ENCODE data around the gene SLC22A23.

SLC22A23 gene

DNA sequence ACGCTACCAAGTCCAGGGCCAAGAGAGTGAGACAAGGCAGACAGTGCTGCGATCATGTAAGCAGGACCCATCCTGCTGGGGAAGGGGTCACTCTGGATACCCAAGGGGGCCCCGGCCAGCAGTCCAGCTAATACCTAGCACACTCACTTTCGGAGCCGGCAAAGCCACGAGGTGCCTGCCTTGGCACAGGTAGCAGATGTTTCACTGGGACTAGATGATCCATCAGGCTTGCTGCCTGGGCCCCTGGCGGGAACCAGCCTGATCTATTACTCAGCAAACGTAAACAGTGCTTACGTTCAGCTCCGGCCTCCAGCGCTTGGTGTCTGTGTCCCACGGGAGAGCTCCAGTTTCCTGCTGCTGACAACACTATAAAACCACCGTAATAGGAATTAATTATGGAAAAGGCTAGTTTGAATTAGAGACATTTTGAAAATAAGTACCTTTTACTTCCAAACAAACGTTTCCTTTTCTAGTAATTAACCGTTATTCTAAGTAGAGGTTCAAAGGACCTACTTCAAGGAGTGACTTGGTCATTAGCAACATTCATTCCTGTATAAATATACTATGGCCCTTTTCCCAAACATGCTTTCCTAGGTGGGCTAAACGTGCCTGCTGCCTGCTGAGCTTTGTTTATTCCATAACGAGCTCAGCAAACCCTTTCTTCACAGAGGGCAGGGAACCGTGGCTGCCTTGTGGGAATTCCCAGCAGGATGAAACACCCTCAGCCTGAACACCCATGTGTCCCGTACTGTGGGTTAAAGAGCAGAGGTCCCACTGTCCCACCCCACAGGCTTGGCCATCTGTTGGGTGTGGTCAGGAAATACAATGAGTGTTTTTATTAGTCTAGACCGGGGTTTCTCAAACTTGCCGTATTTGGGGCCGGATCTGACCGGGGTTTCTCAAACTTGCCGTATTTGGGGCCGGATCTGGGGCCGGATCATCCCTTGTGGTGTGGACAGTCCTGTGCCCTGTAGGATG is 18.4 kb downstream of the SLC22A23 start:
- H4K20me1 ChIP-seq (ENCODE audit: control insufficient read depth, insufficient read depth, low read depth, low read length), result no peaks in the 10 kb centered on the region
- no peaks in the 10 kb centered on the region for H3K9me3 ChIP-seq (ENCODE audit: control insufficient read depth, insufficient read depth, low read length)
- no peak overlapping the region for H3K27ac ChIP-seq (ENCODE audit: low read depth, low read length)
- H3K79me2 ChIP-seq (ENCODE audit: control insufficient read depth, low read length), result no peaks in the 10 kb centered on the region
- H3K9me2 ChIP-seq (replicated peaks; ENCODE audit: control insufficient read depth, low read length), result no peaks in the 10 kb centered on the region
- no peak overlapping the region for H3K4me3 ChIP-seq (ENCODE audit: low read length)
- no peaks in the 10 kb centered on the region for H3K36me3 ChIP-seq (ENCODE audit: control insufficient read depth, low read length)
- no peaks in the 10 kb centered on the region for H3K4me1 ChIP-seq (ENCODE audit: control insufficient read depth, low read length)
- no peaks in the 10 kb centered on the region for H3F3A ChIP-seq (ENCODE audit: control insufficient read depth, insufficient read depth)
- TF ChIP-seq EZH2phosphoT487 (IDR thresholded peaks at IDR 0.05; ENCODE audit: borderline replicate concordance, low read length), result no peak
- no peak for TF ChIP-seq CTCF (IDR thresholded peaks at IDR 0.05; ENCODE audit: low read depth, low read length, poor library complexity, severe bottlenecking)
- H3K27me3 ChIP-seq (ENCODE audit: control insufficient read depth, low read length), result no peaks in the 10 kb centered on the region
- no peak overlapping the region for H3K4me2 ChIP-seq (ENCODE audit: low read length)

DNA sequence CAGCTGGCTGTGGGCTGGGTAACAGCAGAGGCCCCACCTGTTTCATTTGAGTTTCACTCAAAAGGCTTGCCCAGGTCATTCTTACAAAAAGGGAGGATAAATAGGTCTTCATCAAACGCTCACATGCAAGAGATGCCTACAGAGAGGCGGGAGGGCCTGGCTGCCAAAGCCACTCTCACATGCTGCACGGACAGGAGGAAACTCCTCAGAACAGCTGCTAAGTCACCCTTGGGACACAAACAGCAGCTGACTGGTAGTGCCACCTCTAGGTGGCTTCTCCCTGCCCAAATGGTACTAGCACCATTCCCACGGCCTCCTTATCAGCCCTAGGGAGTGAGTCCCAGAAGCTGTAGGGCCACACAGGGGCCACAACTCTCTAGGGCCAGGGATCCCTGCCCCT is 23.8 kb downstream of the SLC22A23 start:
- no peaks in the 10 kb centered on the region for H3K9me2 ChIP-seq (replicated peaks; ENCODE audit: control insufficient read depth, low read length)
- no peaks in the 10 kb centered on the region for H3K27me3 ChIP-seq (ENCODE audit: control insufficient read depth, low read length)
- no peaks in the 10 kb centered on the region for H3K36me3 ChIP-seq (ENCODE audit: control insufficient read depth, low read length)
- no peak overlapping the region for H3K4me2 ChIP-seq (ENCODE audit: low read length)
- no peak overlapping the region for H3K27ac ChIP-seq (ENCODE audit: low read depth, low read length)
- H4K20me1 ChIP-seq (ENCODE audit: control insufficient read depth, insufficient read depth, low read depth, low read length), result no peaks in the 10 kb centered on the region
- no peak overlapping the region for H3K4me3 ChIP-seq (ENCODE audit: low read length)
- H3K4me1 ChIP-seq (ENCODE audit: control insufficient read depth, low read length), result no peaks in the 10 kb centered on the region
- no peaks in the 10 kb centered on the region for H3K9me3 ChIP-seq (ENCODE audit: control insufficient read depth, insufficient read depth, low read length)
- no peaks in the 10 kb centered on the region for H3F3A ChIP-seq (ENCODE audit: control insufficient read depth, insufficient read depth)
- H3K79me2 ChIP-seq (ENCODE audit: control insufficient read depth, low read length), result no peaks in the 10 kb centered on the region
- TF ChIP-seq EZH2phosphoT487 (IDR thresholded peaks at IDR 0.05; ENCODE audit: borderline replicate concordance, low read length) (no peak), CTCF (IDR thresholded peaks at IDR 0.05; ENCODE audit: low read depth, low read length, poor library complexity, severe bottlenecking) (no peak)

GRCh38 chr6:3432416-3432815 is 24.4 kb downstream of the SLC22A23 start:
- H3K9me3 ChIP-seq (ENCODE audit: control insufficient read depth, insufficient read depth, low read length), result no peaks in the 10 kb centered on the region
- H3F3A ChIP-seq (ENCODE audit: control insufficient read depth, insufficient read depth), result no peaks in the 10 kb centered on the region
- no peak overlapping the region for H3K4me2 ChIP-seq (ENCODE audit: low read length)
- no peak overlapping the region for H3K27ac ChIP-seq (ENCODE audit: low read depth, low read length)
- H3K4me3 ChIP-seq (ENCODE audit: low read length), result no peak overlapping the region
- no peaks in the 10 kb centered on the region for H3K27me3 ChIP-seq (ENCODE audit: control insufficient read depth, low read length)
- TF ChIP-seq CTCF (IDR thresholded peaks at IDR 0.05; ENCODE audit: low read depth, low read length, poor library complexity, severe bottlenecking) (no peak), EZH2phosphoT487 (IDR thresholded peaks at IDR 0.05; ENCODE audit: borderline replicate concordance, low read length) (no peak)
- no peaks in the 10 kb centered on the region for H3K36me3 ChIP-seq (ENCODE audit: control insufficient read depth, low read length)
- no peaks in the 10 kb centered on the region for H4K20me1 ChIP-seq (ENCODE audit: control insufficient read depth, insufficient read depth, low read depth, low read length)
- no peaks in the 10 kb centered on the region for H3K79me2 ChIP-seq (ENCODE audit: control insufficient read depth, low read length)
- H3K4me1 ChIP-seq (ENCODE audit: control insufficient read depth, low read length), result no peaks in the 10 kb centered on the region
- no peaks in the 10 kb centered on the region for H3K9me2 ChIP-seq (replicated peaks; ENCODE audit: control insufficient read depth, low read length)

All from DOHH2 (cell line).